Gastroesophageal sphincter (tissue), 4 donors: ENCODE results near the gene CHAMP1. TPM values are rescaled to one million over a fixed set of nuclear protein-coding genes. Genes with fewer than 3 reads are reported as not detected.

Source experiments
- ATAC-seq: fragments of 150-250 bp; one replicate; pipeline ENCODE4 v1.9.1; 2016; ENCODE audit warnings: mild to moderate bottlenecking, moderate library complexity
- H3K27ac ChIP-seq, 4 donors: fragments of 200-600 bp; sonication (generic) in 3 of 4; 1 replicate in 3 of 4; 2 replicates in 1 of 4; pipeline ENCODE4 v1.5.1; 2016 to 2019
- H3K27me3 ChIP-seq: fragments of 200-600 bp; sonication (generic); one replicate; pipeline ENCODE4 v1.5.1; 2019
- H3K36me3 ChIP-seq, 2 donors: fragments of 200-600 bp; sonication (generic); one replicate each; pipeline ENCODE4 v1.5.1; 2019; ENCODE audit warnings: control low read depth in 1 of 2
- H3K4me1 ChIP-seq, 3 donors: fragments of 200-600 bp; sonication (generic); 1 replicate in 2 of 3; 2 replicates in 1 of 3; pipeline ENCODE4 v1.5.1; 2016 to 2019; ENCODE audit warnings: control low read depth in 2 of 3
- H3K4me3 ChIP-seq, 2 donors: fragments of 200-600 bp; sonication (generic); one replicate each; pipeline ENCODE4 v1.5.1; 2019; ENCODE audit warnings: mild to moderate bottlenecking in 1 of 2, moderate library complexity in 1 of 2
- H3K9me3 ChIP-seq, 3 donors: fragments of 200-600 bp; sonication (generic); one replicate each; pipeline ENCODE4 v1.5.1; 2017 to 2019; ENCODE audit warnings: control low read depth in 2 of 3
- CTCF ChIP-seq, 4 experiments: fragments of 200-600 bp in 2 of 4; fragments of 450-650 bp in 2 of 4; sonication (generic) in 1 of 4; IDR thresholded peaks; one replicate each; pipeline ENCODE4 v1.5.1; 2017 to 2019; ENCODE audit warnings: antibody characterized with exemption in 4 of 4, mild to moderate bottlenecking in 2 of 4, moderate library complexity in 2 of 4
- EP300 ChIP-seq: sonication (generic); formaldehyde crosslinking; IDR thresholded peaks from one replicate; pipeline ENCODE4 v1.6.1; 2017; ENCODE audit warnings: antibody characterized with exemption, mild to moderate bottlenecking
- POLR2A ChIP-seq, 2 donors: fragments of 450-650 bp; IDR thresholded peaks; one replicate each; pipeline ENCODE4 v1.6.1; 2017; ENCODE audit warnings: antibody characterized with exemption in 2 of 2, mild to moderate bottlenecking in 2 of 2, moderate library complexity in 1 of 2
- POLR2AphosphoS5 ChIP-seq: sonication (generic); formaldehyde crosslinking; IDR thresholded peaks from one replicate; pipeline ENCODE4 v1.6.1; 2017; ENCODE audit warnings: antibody characterized with exemption
- WGBS, 2 donors: methylation state at CpG; one replicate each; pipeline ENCODE4 v1.1.5; 2018; ENCODE audit warnings: low coverage in 1 of 2; 5-methylcytosine and 5-hydroxymethylcytosine counted together
- total RNA-seq, 4 donors: library from RNA; depleted of rRNA; stranded (reverse); fragments of >200 nt; gene quantifications; one replicate each; pipeline ENCODE4 v1.1.0, GENCODE V29; 2016

The CHAMP1 gene
- total RNA-seq, 4 donors from 2014 or later: 7.5 to 15.3 (median 10.9) TPM

- WGBS, 2 donors: 84 to 91% methylated on average over 8 to 12 of the region's 12 CpGs
- no peak overlapping the region for H3K4me3 ChIP-seq
- no peaks in the 10 kb centered on the region for H3K9me3 ChIP-seq
- no peak overlapping the region for H3K27ac ChIP-seq
- H3K4me1 ChIP-seq: peaks cover 0 to 10% (median 0%) of the 10 kb centered on the region in 3 donors
- peaks cover 0 to 95% of the 10 kb centered on the region in 2 donors for H3K36me3 ChIP-seq
- TF ChIP-seq EP300 (no peak), POLR2AphosphoS5 (no peak), POLR2A (IDR thresholded peaks at IDR 0.05) (no peak), CTCF (IDR thresholded peaks at IDR 0.05) (no peak)
- no peak for ATAC-seq
- no peaks in the 10 kb centered on the region for H3K27me3 ChIP-seq
Measured at GRCh38 chr13:114298866-114299265, 15.4 kb upstream of the CHAMP1 start.

GRCh38 chr13:114299604-114300305 lies 14.5 kb upstream of the CHAMP1 start:
- ATAC-seq: no peak
- Histone ChIP-seq H3K36me3 (peaks cover 0 to 96% of the 10 kb centered on the region in 2 donors), H3K27me3 (no peaks in the 10 kb centered on the region), H3K27ac (no peak overlapping the region), H3K9me3 (no peaks in the 10 kb centered on the region), H3K4me3 (no peak overlapping the region), H3K4me1 (peaks cover 0 to 10% (median 0%) of the 10 kb centered on the region in 3 donors)
- no peak for TF ChIP-seq POLR2A (IDR thresholded peaks at IDR 0.05)
- no peak for TF ChIP-seq CTCF (IDR thresholded peaks at IDR 0.05)
- no peak for TF ChIP-seq POLR2AphosphoS5
- TF ChIP-seq EP300: no peak
- 88 to 95% methylated on average over 6 to 12 of the region's 12 CpGs for WGBS, 2 donors

GRCh38 chr13:114303700-114304327 lies 10.5 kb upstream of the CHAMP1 start:
- no peak for TF ChIP-seq EP300
- no peak for TF ChIP-seq POLR2AphosphoS5
- no peak for TF ChIP-seq POLR2A (IDR thresholded peaks at IDR 0.05)
- TF ChIP-seq CTCF (IDR thresholded peaks at IDR 0.05): no peak
- no peak overlapping the region for H3K4me3 ChIP-seq
- no peaks in the 10 kb centered on the region for H3K4me1 ChIP-seq
- H3K9me3 ChIP-seq: no peaks in the 10 kb centered on the region
- WGBS, 2 donors: 80 to 88% methylated on average over 3 to 5 of the region's 11 CpGs
- no peaks in the 10 kb centered on the region for H3K27me3 ChIP-seq
- ATAC-seq: no peak
- no peak overlapping the region for H3K27ac ChIP-seq
- H3K36me3 ChIP-seq: peaks cover 0 to 85% of the 10 kb centered on the region in 2 donors

GRCh38 chr13:114304346-114305034 lies 9.8 kb upstream of the CHAMP1 start:
- WGBS, 2 donors: 83 to 94% methylated on average over 2 to 6 of the region's 13 CpGs
- H3K36me3 ChIP-seq: peaks cover 0 to 78% of the 10 kb centered on the region in 2 donors
- no peak for ATAC-seq

More at GRCh38 chr13:114304346-114305034, 9.8 kb upstream of the CHAMP1 start:
- Histone ChIP-seq H3K9me3 (no peaks in the 10 kb centered on the region), H3K4me1 (no peaks in the 10 kb centered on the region), H3K27me3 (no peaks in the 10 kb centered on the region), H3K27ac (no peak overlapping the region), H3K4me3 (no peak overlapping the region)
- TF ChIP-seq CTCF (IDR thresholded peaks at IDR 0.05) (no peak), EP300 (no peak), POLR2AphosphoS5 (no peak)
